Activated B cell treated with CpG ODN at 0.5 μM for 24 hours (primary cell): ENCODE data around the gene ZMAT1. TPM values are rescaled to one million over a fixed set of nuclear protein-coding genes. Genes with fewer than 3 reads are reported as not detected.

Experiments
- ATAC-seq: fragments of 200-7000 bp; cut with Tn5 transposase; one replicate; pipeline ENCODE4 v1.10.0; 2021; ENCODE audit warnings: low read depth, mild to moderate bottlenecking, moderate library complexity
- CTCF ChIA-PET: fragments of 350-600 bp; sonication (Branson Sonifier 250); formaldehyde crosslinking; loops from one replicate; lab custom pipeline; 2021; ENCODE audit warnings: antibody characterized with exemption; lab: Charles Lee
- POLR2A ChIA-PET: fragments of 350-600 bp; sonication (Branson Sonifier 250); formaldehyde crosslinking; loops from one replicate; lab custom pipeline; 2021; ENCODE audit warnings: antibody characterized with exemption; lab: Charles Lee
- DNase-seq: peaks from one replicate; pipeline ENCODE4 v3.0.0; 2022
- H3K27ac Mint-ChIP-seq: one replicate; pipeline ENCODE4 v1.8.0; 2020; ENCODE audit warnings: mixed read lengths
- H3K27me3 Mint-ChIP-seq: one replicate; pipeline ENCODE4 v1.8.0; 2021; ENCODE audit warnings: mixed read lengths
- H3K36me3 Mint-ChIP-seq: one replicate; pipeline ENCODE4 v1.8.0; 2021; ENCODE audit warnings: low read depth, mixed read lengths
- H3K4me1 Mint-ChIP-seq: one replicate; pipeline ENCODE4 v1.8.0; 2021; ENCODE audit warnings: mixed read lengths
- H3K4me3 Mint-ChIP-seq: one replicate; pipeline ENCODE4 v1.8.0; 2020; ENCODE audit warnings: mild to moderate bottlenecking, mixed read lengths
- H3K9me3 Mint-ChIP-seq: one replicate; pipeline ENCODE4 v1.8.0; 2020; ENCODE audit warnings: mixed read lengths
- intact Hi-C: fragments of 100-400 bp; cut with micrococcal nuclease; formaldehyde crosslinking; loops from one replicate; pipeline ENCODE4 v1.15.1; 2024
- total RNA-seq: library from RNA; stranded (reverse); gene quantifications from 2 replicates; pipeline ENCODE4 v1.2.3, GENCODE V29; 2022
- TF ChIP-seq, protein P1 (sequence below): fragments of 200-600 bp; IDR thresholded peaks from one replicate; pipeline ENCODE4 v1.8.0; 2022; ENCODE audit warnings: antibody characterized with exemption, mild to moderate bottlenecking

Gene ZMAT1
- total RNA-seq, 1 donor from 2014 or later, result 19.8 TPM

DNA sequence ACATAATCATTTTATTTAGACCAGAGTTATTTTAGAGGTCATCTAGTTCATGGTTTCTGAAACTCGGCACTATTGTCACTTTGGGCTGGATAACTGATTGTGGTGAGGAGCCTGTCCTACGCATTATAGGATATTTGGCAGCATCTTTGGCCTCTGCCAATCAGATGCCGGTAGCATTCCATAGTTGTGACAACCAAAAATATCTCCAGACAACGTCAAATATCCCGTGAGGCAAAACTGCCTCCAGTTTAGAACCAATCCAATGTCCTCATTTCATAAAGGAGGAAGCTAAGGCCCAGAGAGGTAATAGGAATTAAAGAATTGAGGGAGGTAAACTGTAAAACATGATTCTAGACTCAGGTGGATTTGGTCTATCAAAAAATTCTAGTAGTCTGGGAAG, 6.1 kb downstream of the ZMAT1 start:
- ChIA-PET POLR2A (no interaction called here), CTCF (no interaction called here)
- Mint-ChIP-seq H3K27ac (no peak overlapping the region), H3K9me3 (no peaks in the 10 kb centered on the region), H3K4me3 (no peak overlapping the region), H3K36me3 (no peaks in the 10 kb centered on the region), H3K4me1 (peaks cover 7% of the 10 kb centered on the region), H3K27me3 (no peaks in the 10 kb centered on the region)
- ATAC-seq (no peak), DNase-seq (no peak)
- intact Hi-C loops, result no loop called here
- TF ChIP-seq, protein P1, sequence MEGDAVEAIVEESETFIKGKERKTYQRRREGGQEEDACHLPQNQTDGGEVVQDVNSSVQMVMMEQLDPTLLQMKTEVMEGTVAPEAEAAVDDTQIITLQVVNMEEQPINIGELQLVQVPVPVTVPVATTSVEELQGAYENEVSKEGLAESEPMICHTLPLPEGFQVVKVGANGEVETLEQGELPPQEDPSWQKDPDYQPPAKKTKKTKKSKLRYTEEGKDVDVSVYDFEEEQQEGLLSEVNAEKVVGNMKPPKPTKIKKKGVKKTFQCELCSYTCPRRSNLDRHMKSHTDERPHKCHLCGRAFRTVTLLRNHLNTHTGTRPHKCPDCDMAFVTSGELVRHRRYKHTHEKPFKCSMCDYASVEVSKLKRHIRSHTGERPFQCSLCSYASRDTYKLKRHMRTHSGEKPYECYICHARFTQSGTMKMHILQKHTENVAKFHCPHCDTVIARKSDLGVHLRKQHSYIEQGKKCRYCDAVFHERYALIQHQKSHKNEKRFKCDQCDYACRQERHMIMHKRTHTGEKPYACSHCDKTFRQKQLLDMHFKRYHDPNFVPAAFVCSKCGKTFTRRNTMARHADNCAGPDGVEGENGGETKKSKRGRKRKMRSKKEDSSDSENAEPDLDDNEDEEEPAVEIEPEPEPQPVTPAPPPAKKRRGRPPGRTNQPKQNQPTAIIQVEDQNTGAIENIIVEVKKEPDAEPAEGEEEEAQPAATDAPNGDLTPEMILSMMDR, result no peak

- Mint-ChIP-seq H3K9me3 (peaks cover 5% of the 10 kb centered on the region), H3K4me1 (no peaks in the 10 kb centered on the region), H3K27ac (no peak overlapping the region), H3K4me3 (no peak overlapping the region), H3K27me3 (no peaks in the 10 kb centered on the region), H3K36me3 (peaks cover 13% of the 10 kb centered on the region)
- ChIA-PET POLR2A (no interaction called here), CTCF (no interaction called here)
- TF ChIP-seq, protein P1, result no peak
- intact Hi-C loops, result no loop called here
- no peak for ATAC-seq
- no peak for DNase-seq
Measured at GRCh38 chrX:101918751-101919150, 13.1 kb downstream of the ZMAT1 start.

DNA sequence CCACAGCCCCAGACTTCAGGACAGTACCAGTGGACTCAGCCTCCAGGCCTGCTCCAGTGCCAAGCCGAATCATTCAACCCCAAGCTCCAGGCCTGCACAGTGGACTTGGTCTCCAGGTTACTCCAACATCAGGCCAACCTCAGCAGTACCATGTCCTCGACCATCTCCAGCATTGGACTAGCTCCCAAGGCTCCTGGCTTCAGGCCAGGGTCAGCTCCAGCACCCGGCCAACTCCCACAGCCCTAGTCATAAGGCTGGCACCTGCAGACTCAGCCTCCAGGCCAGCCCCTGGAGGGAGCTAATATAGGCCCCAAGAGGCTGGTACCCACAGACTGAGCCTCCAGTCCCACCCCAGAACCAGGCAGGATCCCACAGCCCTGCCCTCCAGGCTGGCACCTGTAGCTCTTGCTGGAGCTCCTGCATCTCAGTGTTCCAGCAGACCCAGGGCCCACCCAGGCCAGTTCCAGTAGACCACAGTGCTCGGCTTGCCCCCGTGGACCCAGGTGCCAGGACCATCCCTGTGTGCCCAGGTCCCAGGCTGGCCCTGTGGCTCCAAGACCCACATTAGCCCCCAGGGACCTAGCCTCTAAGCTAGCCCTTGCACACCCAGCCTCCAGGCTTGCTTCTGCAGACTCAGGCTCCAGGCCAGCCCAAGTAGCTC, 25.6 kb downstream of the ZMAT1 start:
- TF ChIP-seq, protein P1, result no peak
- ATAC-seq (no peak), DNase-seq (no peak)
- ChIA-PET CTCF (no interaction called here), POLR2A (no interaction called here)
- Mint-ChIP-seq H3K4me3 (no peak overlapping the region), H3K27ac (no peak overlapping the region), H3K27me3 (no peaks in the 10 kb centered on the region), H3K36me3 (peaks cover 12% of the 10 kb centered on the region), H3K4me1 (no peaks in the 10 kb centered on the region), H3K9me3 (peaks cover 8% of the 10 kb centered on the region)
- intact Hi-C loops, result no loop called here

- Mint-ChIP-seq H3K4me3 (no peak overlapping the region), H3K9me3 (peaks cover under 1% of the 10 kb centered on the region), H3K4me1 (no peaks in the 10 kb centered on the region), H3K36me3 (peaks cover 13% of the 10 kb centered on the region), H3K27ac (no peak overlapping the region), H3K27me3 (no peaks in the 10 kb centered on the region)
- POLR2A ChIA-PET, result no interaction called here
- ATAC-seq, result no peak
- TF ChIP-seq, protein P1, result no peak
- intact Hi-C loops, result no loop called here
- DNase-seq, result no peak
- CTCF ChIA-PET, result no interaction called here
Measured at GRCh38 chrX:101904996-101905395, 26.8 kb downstream of the ZMAT1 start.

Other genes starting within 250 kb of the ZMAT1 start
- gene TCEAL2, start 193.7 kb upstream of the ZMAT1 start, total RNA-seq, result not detected in 2 replicates
- gene TCEAL6, start 210.5 kb upstream of the ZMAT1 start, total RNA-seq, result not detected in 2 replicates
- 0.61 and 1.2 TPM in 2 replicates for gene BEX5, start 223.9 kb upstream of the ZMAT1 start, total RNA-seq